GM13976 (cell line): ENCODE results near the gene CD47.

Source experiments
- DNase-seq: peaks from one replicate; pipeline ENCODE4 v3.0.0; 2012; ENCODE audit warnings: low spot score
- CTCF ChIP-seq: IDR thresholded peaks from 2 replicates; pipeline ENCODE4 v1.5.1; 2012; ENCODE audit warnings: borderline replicate concordance, mild to moderate bottlenecking; ENCODE audit not compliant: insufficient read depth; ENCODE audit errors: extremely low read depth, missing control alignments, control extremely low read depth
- in situ Hi-C: fragments of 300-500 bp; cut with MboI; formaldehyde crosslinking; loops from one replicate; pipeline ENCODE4 v1.12.0; 2022; ENCODE audit warnings: low sequenced_read_pairs, mixed read lengths, inconsistent platforms; ENCODE audit not compliant: unreplicated experiment

CD47 gene

GRCh38 chr3:108060331-108060730 is 30.5 kb downstream of the CD47 start:
- no peak for DNase-seq
- in situ Hi-C loops = no loop called here
- TF ChIP-seq CTCF = no peak

GRCh38 chr3:108055931-108056330 is 34.9 kb downstream of the CD47 start:
- no peak for TF ChIP-seq CTCF
- in situ Hi-C loops = no loop called here
- no peak for DNase-seq

- no peak for TF ChIP-seq CTCF
- in situ Hi-C loops = no loop called here
- DNase-seq = no peak
Observed at GRCh38 chr3:108054935-108055334, 35.9 kb downstream of the CD47 start.

- TF ChIP-seq CTCF = no peak
- in situ Hi-C loops = no loop called here
- no peak for DNase-seq
Observed at GRCh38 chr3:108053483-108053882, 37.3 kb downstream of the CD47 start.

GRCh38 chr3:108053067-108053466 is 37.8 kb downstream of the CD47 start:
- no peak for DNase-seq
- in situ Hi-C loops = no loop called here
- TF ChIP-seq CTCF = no peak

GRCh38 chr3:108051005-108051404 is 39.8 kb downstream of the CD47 start:
- in situ Hi-C loops = no loop called here
- TF ChIP-seq CTCF = no peak
- no peak for DNase-seq

- TF ChIP-seq CTCF = no peak
- in situ Hi-C loops = no loop called here
- DNase-seq = no peak
Observed at GRCh38 chr3:108047987-108048386, 42.8 kb downstream of the CD47 start.
